Measurements from ENCODE around the gene FUT9.

DNA sequence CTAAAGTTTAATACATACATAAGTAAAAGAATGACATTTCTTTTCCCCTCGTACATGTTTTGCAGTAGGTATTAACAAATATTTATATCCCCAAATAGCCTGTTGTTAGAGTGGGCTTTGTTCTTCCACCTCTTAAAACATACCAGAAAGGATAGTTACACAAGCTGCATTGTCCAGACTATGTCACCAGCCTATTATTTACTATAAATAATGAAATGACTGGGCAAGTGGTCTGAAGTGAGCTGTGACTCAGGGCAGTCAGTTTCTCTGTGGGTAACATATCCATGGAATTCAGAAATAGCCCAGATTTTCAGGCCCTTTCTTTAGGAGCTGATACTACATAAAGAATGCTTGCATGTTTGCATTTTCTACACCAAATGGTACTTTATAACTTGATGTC is 60.1 kb downstream of the FUT9 start:
- TF ChIP-seq, protein P1, sequence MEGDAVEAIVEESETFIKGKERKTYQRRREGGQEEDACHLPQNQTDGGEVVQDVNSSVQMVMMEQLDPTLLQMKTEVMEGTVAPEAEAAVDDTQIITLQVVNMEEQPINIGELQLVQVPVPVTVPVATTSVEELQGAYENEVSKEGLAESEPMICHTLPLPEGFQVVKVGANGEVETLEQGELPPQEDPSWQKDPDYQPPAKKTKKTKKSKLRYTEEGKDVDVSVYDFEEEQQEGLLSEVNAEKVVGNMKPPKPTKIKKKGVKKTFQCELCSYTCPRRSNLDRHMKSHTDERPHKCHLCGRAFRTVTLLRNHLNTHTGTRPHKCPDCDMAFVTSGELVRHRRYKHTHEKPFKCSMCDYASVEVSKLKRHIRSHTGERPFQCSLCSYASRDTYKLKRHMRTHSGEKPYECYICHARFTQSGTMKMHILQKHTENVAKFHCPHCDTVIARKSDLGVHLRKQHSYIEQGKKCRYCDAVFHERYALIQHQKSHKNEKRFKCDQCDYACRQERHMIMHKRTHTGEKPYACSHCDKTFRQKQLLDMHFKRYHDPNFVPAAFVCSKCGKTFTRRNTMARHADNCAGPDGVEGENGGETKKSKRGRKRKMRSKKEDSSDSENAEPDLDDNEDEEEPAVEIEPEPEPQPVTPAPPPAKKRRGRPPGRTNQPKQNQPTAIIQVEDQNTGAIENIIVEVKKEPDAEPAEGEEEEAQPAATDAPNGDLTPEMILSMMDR (IDR thresholded peaks at IDR 0.05): no peak
- no peak for TF ChIP-seq ZFX (IDR thresholded peaks at IDR 0.05; ENCODE audit: borderline replicate concordance)
